Lower leg skin (tissue), 4 donors: ENCODE results near the gene CDKAL1. TPM values are rescaled to one million over a fixed set of nuclear protein-coding genes. Genes with fewer than 3 reads are reported as not detected.

Source experiments
- DNase-seq, 2 donors: peaks; one replicate each; pipeline ENCODE4 v3.0.0-alpha.2; 2019; ENCODE audit warnings: low spot score in 2 of 2
- H3K4me3 ChIP-seq: fragments of 200-600 bp; sonication (generic); 2 replicates; pipeline ENCODE4 v1.5.1; 2017; ENCODE audit warnings: mild to moderate bottlenecking, low read depth; ENCODE audit not compliant: poor library complexity, severe bottlenecking
- POLR2A ChIP-seq, 2 donors: fragments of 450-650 bp; IDR thresholded peaks; one replicate each; pipeline ENCODE4 v1.6.1; 2016 to 2017; ENCODE audit warnings: antibody characterized with exemption in 2 of 2, mild to moderate bottlenecking in 1 of 2, moderate library complexity in 1 of 2
- WGBS, 2 donors: methylation state at CpG; one replicate each; pipeline ENCODE4 v1.1.5; 2018; 5-methylcytosine and 5-hydroxymethylcytosine counted together
- intact Hi-C: fragments of 100-400 bp; cut with DNase I; formaldehyde crosslinking; loops from one replicate; pipeline ENCODE4 v1.15.0; 2023; ENCODE audit warnings: low total_unique reads
- total RNA-seq, 4 donors: library from RNA; depleted of rRNA; stranded (reverse); fragments of >200 nt; gene quantifications; one replicate each; pipeline ENCODE4 v1.1.0, GENCODE V29; 2016
- TF ChIP-seq, protein P1 (sequence below), 3 donors: fragments of 450-650 bp; IDR thresholded peaks; one replicate each; pipeline ENCODE4 v1.5.1; 2016; ENCODE audit warnings: antibody characterized with exemption in 3 of 3, mild to moderate bottlenecking in 3 of 3, moderate library complexity in 2 of 3

CDKAL1 gene
- total RNA-seq, 4 donors from 2014 or later = 10.3 to 18.0 (median 11.6) TPM

DNA sequence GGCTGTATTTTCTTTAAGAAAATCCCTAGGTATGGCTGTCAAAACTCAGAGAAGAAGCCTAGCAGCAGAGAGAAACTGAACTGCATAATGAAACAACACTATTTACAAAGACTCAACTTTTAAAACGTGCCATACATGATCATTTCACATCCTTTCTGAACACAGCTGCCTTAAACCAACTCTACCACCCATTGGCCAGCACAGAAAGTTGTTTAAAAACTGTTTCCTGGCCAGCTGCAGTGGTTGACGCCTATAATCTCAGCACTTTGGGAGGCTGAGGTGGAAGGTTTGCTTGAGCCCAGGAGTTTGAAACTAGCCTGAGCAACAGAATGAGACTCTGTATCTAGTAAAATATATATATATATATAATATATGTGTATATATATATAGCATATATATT lies 722.9 kb downstream of the CDKAL1 start:
- 53 to 67% methylated on average over 2 of the region's 2 CpGs for WGBS, 2 donors
- no peak overlapping the region for H3K4me3 ChIP-seq
- intact Hi-C loops = loop anchor here (10.0 kb wide), 1 partner anchor 68 kb away; no protein-coding TSS in a partner anchor
- TF ChIP-seq, protein P1, sequence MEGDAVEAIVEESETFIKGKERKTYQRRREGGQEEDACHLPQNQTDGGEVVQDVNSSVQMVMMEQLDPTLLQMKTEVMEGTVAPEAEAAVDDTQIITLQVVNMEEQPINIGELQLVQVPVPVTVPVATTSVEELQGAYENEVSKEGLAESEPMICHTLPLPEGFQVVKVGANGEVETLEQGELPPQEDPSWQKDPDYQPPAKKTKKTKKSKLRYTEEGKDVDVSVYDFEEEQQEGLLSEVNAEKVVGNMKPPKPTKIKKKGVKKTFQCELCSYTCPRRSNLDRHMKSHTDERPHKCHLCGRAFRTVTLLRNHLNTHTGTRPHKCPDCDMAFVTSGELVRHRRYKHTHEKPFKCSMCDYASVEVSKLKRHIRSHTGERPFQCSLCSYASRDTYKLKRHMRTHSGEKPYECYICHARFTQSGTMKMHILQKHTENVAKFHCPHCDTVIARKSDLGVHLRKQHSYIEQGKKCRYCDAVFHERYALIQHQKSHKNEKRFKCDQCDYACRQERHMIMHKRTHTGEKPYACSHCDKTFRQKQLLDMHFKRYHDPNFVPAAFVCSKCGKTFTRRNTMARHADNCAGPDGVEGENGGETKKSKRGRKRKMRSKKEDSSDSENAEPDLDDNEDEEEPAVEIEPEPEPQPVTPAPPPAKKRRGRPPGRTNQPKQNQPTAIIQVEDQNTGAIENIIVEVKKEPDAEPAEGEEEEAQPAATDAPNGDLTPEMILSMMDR (IDR thresholded peaks at IDR 0.05) = no peak
- no peak for TF ChIP-seq POLR2A (IDR thresholded peaks at IDR 0.05)
- DNase-seq = no peak

DNA sequence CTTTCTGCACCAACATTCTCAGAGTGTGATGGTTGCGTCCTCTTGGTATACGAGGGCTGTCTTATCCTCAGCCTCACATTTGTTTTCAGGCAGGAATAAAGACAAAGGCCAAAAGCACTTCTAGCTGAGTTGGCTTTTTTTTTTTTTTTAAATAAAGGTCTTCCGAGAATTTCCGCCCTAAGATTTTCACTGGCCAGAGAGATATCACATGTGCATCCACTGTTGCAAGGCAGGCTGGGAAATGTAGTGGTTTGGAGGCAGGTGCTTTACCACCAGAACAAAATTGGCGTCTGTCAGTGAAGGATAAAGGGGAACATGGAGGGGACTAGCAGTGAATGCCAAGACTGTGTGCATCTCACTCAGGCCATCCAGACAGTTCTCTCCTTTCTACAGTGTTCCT lies 724.4 kb downstream of the CDKAL1 start:
- no peak for TF ChIP-seq POLR2A (IDR thresholded peaks at IDR 0.05)
- TF ChIP-seq, protein P1 (IDR thresholded peaks at IDR 0.05) = no peak
- no peak overlapping the region for H3K4me3 ChIP-seq
- 94 to 95% methylated on average over 5 of the region's 5 CpGs for WGBS, 2 donors
- no peak for DNase-seq
- intact Hi-C loops = loop anchor here (10.0 kb wide), 1 partner anchor 66 kb away; no protein-coding TSS in a partner anchor

DNA sequence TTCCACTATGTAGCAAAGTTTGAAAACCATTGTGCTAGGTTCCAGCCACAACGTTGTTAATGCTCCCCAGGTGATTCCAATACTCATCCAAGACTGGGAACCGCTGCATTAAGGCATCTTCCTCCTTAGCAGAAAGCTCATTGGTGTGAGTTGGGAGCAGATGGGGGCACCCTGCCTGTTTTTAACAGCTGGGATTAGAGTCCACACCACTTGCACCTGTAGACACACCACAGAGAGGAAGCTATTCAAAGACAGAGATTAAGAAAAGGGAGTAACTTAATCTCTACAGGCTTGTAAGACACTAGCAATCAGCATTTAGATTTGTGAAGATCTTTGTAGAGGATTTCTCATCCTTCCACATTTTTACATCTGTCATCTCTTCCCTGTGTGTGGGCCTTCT lies 725.4 kb downstream of the CDKAL1 start:
- H3K4me3 ChIP-seq = no peak overlapping the region
- intact Hi-C loops = loop anchor here (10.0 kb wide), 1 partner anchor 65 kb away; no protein-coding TSS in a partner anchor
- WGBS, 2 donors = 61 to 68% methylated on average over 2 of the region's 2 CpGs
- DNase-seq = no peak
- TF ChIP-seq, protein P1 (IDR thresholded peaks at IDR 0.05) = no peak
- TF ChIP-seq POLR2A (IDR thresholded peaks at IDR 0.05) = no peak

DNA sequence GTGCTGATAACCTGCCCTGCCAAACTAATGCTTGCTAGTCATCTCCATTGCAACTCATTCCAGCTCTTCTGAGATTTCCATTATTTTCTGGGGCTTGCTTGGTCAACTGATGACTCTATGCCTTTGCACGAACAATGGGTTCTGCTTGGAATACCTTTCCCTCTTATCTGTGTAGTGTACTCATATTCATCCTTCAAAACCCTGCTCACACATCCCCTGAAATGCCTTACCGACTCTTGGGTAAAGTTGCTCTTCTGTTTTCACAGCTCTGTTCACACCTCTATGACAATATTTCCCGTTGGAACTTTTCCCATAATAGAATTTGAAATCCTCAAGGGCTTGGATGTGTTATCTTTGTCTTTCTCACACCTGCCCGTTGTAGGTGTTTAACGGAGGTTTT lies 728.2 kb downstream of the CDKAL1 start:
- 92% methylated on average over 5 of the region's 5 CpGs for WGBS, 2 donors
- no peak for DNase-seq
- TF ChIP-seq, protein P1 (IDR thresholded peaks at IDR 0.05) = no peak
- no peak for TF ChIP-seq POLR2A (IDR thresholded peaks at IDR 0.05)
- no peak overlapping the region for H3K4me3 ChIP-seq
- intact Hi-C loops = no loop called here

DNA sequence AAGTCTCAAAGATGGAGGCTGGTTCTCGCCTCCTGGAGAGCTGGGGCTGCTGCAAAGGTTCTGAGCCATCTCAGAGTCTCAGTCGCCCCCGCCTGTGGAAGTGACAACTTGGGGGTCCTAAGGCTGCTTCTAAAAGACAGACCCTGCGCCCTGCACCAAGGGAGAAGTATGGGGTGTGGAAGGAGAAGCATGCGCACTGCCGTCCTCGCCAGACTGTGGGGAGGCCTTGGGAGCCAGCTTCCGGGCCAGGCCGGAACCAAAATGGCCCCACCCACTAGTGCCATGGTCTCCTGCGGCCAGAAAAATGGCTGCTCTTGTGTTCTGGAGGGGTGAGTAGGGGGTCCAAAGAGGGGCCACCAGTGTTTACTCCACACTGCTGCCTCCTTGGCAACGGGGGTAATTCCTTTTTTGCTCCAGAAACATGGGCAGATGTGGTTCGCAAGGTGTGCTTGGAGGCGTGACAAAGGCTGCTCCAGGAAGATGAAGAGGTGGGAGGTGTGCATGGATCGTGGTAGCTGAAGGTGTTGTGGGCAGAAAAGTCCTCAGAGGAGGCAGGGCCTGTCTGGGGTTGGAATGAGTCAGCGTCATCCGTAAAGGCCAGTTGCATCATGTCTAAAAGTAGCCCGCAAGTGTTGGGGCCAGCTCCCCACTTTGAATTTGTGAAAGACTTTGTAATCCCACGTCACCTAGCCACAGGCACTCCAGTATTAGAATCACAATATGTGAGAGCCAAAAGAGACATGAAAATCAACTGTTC lies 729.5 kb downstream of the CDKAL1 start:
- H3K4me3 ChIP-seq = no peak overlapping the region
- 88% methylated on average over 18 of the region's 18 CpGs for WGBS, 2 donors
- TF ChIP-seq, protein P1 (IDR thresholded peaks at IDR 0.05) = no peak
- no peak for TF ChIP-seq POLR2A (IDR thresholded peaks at IDR 0.05)
- intact Hi-C loops = no loop called here
- DNase-seq = no peak
